NCI-H748 treated with DMSO at 0.1 percent for 48 hours (cell line): Measurements from ENCODE around the gene VPS8.

Experiments used
- DNase-seq: peaks from one replicate; lab custom pipeline; 2025; lab: John Stamatoyannopoulos, UW

Gene VPS8

DNA sequence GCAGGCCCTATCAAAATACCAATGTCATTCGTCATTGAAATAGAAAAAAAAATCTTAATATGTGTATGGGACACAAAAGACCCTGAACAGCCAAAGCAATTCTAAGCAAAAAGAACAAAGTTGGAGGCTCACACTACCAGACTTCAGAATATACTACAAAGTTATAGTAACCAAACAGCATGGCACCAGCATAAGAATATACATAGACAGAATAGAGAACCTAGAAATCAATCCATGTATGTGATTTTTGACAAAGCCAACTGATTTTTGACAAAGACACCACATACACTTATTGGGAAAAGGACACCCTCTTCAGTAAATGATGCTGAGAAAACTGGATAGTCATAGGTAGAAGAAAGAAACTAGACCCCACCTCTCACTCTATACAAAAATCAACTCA lies 245.9 kb downstream of the VPS8 start:
- no peak for DNase-seq

DNA sequence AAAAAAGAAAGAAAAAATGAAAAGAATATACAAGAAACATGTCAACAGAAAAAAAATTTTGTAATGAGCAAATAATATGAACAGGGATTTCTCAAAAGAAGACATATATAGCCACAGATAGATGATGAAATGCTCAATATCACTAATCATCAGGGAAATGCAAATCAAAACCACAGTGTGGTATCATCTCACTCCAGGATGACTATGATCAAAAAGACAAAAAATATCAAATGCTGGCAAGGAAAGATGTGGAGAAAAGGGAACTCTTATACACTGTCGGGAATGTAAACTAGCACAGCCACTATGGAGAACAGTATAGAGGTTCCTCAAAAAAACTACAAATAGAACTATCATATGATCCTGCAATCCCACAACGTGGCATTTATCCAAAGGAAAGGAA lies 246.8 kb downstream of the VPS8 start:
- no peak for DNase-seq

DNA sequence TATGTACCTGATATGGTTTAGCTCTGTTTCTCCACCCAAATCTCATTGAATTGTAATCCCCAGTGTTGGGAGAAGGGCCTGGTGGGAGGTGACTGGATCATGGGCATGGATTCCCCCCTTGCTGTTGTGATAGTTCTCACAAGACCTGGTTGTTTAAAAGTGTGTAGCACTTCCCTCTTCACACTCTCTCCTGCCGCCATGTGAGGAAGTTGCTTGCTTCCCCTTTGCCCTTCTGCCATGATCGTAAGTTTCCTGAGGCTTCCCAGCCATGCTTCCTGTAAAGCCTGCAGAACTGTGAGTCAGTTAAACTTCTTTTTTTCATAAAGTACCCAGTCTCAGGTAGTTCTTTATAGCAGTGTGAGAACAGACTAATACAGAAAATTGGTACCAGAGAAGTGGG lies 247.8 kb downstream of the VPS8 start:
- DNase-seq: no peak

DNA sequence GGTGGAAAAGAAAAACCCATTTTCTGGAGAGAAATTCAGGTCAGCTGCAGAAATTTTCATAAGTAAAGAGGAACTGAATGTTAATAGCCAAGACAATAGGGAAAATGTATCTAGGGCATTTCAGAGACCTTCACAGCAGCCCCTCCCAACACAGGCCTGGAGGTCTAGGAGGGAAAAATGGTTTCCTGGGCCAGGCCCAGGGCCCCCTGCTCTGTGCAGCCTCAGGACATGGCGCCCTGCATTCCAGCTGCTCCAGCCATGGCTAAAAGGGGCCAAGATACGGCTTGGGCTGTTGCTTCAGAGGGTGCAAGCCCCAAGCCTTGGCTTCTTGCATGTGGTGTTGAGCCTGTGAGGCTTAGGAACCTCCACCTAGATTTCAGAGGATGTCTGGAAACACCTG lies 248.7 kb downstream of the VPS8 start:
- no peak for DNase-seq

DNA sequence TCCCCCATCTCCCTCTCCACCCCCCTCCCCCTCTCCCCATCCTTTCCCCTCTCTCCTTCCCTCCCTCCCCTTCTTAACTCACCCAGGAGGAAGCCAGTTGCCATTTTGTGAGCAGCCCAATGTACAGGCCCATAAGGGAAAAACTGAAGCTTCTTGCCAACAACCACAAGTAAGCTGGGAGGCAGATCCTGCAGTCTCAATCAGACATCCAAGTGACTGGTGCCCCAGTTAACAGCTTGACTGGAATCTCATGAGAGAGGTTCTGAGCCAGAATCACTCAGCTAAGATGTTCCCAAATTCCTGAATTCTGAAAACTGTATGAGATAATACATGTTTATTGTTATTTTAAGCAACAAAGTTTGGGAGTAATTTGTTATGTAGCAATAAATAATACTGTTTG lies 250.2 kb downstream of the VPS8 start:
- DNase-seq: no peak

DNA sequence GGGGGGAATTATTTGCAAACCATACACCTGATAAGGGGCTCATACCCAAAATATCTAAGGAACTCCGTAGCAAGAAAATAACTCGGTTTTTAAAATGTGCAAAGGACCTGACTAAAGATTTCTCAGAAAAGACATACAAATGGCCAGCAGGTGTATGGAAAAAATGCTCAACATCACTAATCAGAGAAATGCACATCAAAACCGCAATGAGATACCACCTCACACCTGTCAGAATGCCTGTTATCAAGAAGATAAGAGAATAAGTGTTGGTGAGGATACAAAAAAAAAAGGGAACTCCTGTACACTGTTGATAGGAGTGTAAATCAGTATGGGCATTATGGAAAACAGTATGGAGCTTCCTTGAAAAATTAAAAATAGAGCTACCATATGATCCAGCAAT lies 251.5 kb downstream of the VPS8 start:
- no peak for DNase-seq

DNA sequence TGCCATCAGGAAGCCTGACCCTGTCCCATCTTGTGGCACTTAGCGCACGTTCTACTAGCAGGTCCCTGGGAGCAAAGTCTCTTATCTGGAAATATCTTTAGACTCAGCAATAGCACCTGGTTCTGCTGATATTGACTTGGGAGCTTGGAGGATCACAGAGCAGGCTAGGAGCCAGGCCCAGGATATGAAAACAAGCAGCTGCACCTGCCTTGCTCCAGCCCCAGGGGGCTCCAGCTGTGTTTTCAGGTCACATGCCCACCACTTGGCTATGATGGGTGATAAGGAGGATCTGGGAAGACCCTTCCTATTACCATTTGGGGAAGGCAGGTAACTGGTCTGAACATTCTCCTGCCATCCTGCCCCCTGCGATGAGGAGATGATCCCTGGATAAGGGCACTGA lies 253.1 kb downstream of the VPS8 start:
- DNase-seq: no peak

DNA sequence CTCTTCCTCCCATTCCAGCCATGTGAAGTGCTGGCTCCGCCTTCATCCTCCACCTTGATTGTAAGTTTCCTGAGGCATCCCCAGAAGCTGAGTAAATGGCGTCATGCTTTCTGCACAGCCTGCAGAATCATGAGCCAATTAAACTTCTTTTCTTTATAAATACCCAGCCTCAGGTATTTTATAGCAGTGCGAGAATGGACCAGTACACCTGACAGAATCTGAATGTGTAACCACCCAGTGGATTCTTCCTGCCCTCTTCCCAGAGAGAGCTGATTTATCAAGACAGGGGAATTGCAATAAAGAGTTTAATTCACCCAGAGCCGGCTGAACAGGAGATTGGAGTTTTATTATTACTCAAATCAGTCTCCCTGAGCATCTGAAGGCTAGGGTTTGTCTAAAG lies 254.3 kb downstream of the VPS8 start:
- no peak for DNase-seq

DNA sequence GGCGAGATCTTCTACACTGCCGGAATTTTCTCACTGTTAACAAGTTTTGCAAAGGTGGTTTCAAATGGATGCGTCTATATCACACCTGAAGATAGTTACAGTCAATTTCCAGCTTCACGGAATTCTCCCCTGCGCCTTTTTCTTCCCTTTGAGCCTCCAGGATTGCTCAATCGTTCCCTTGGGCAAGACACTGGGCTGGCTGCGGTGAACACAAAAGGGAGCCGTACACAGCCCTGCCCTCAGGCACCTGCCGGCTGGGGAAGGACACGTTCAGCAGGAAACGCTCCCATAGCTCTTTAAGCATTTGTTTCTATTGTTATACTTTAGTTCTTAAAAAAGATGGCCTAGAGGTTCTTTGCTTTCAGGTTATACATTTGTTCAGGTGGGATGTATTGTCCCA lies 255.2 kb downstream of the VPS8 start:
- DNase-seq: no peak

DNA sequence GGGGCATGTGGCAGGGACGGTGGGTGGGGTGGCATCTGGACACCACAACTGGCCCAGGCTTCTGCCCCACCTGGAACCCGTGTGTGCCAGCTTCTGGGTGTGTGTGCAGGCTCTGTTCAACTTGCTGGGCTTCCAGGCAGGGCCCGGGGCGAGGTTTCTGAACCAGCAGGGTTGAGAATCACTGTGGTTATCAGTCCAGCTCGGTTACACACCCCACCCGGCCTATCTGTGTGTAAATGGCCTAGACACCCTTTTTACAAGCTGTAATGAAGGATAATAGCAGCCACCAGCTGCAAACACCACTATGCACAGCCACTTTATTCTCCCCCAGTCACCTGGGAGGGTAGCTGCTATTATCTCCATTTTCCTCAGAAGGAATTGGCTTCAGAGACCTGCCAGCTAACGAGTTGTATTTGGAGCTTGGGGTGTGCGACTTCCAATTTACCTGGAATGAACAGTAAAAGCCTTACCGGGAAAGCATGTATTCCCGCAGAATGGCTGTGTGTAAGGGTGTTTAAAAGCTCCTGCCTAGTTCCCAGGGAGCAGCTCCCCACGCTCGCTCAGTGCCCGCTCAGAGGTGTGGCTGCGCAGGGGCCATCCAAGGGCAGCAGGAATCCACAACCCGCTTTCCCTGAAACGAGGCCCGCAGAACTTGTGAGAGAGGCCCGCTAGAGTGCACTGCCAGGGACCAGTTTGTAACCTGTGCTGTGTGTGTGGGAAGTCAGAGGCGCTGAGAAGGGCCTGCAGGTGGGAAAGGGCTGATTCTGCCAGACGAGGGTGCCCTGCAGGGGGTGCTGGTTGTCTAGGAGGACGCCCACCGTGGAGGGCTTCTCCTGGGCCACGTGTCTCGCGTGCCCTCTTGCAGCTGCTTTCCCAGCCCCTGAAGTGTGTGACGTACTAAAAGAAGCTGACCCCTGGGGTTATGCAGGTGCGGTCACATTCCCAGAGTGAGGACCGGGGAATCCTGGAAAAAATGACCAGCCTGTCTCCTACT lies 257.4 kb downstream of the VPS8 start:
- no peak for DNase-seq

DNA sequence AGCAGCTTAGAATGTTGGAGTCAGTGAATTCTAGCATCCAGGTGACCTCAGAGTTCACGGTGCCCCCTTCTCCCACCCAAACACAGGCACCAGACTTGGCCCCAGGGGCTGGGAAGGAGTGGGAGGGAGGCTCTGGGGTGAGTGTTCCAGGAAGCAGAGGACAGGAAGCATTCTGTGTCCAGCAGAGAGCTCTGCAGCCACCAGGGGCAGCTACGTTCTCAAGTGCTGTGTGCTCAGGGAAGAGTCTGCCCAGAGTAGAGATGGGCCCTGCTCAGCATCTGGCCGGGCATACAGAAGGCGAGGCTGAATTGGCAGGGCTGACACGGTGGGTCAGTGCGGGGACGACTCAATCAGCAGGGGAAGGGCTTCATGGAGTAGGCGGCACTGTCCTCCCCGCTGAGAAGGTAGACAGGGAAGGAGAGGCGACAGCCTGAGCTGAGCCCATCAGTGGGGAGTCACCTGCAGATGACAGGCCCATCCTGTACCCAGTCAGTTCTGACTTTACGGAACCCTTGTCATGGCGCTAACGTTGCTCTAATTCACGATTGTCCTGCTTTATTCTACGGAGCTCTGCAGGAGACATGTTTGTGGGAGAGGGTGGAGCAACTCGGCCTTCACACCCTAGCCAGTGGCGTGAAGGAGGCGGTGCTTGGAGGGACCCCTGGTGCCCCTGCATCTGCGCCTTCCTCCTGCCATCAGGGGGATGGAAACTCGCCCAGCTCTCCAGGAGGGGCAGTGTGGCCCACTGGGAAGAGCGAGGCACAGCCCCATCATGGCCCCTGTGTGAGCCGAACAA lies 258.7 kb downstream of the VPS8 start:
- DNase-seq: no peak

DNA sequence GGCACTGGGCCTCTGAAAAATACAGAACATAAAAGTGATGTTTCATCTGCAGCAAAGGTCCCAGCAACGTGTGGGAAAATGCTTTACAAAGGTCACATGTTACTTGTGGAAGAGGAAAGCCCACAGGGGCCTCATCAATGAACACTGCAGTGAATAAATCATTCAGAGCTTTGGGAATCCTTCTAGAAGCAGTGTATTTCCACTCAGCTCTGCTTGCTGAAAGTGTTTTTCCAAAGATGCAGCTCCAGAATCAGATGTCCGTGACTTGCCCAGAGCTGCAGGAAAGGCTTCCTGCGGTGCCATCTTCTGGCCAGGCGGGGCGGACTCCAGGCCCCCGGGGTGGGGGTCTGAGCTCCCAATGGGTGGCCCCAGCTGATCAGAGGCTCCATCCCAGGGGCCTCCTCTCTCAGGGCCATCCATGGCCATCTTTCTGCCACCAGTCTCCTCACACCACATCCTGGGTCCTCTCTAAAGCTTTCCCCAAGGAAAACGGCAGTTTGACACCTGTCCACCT lies 259.4 kb downstream of the VPS8 start:
- no peak for DNase-seq

DNA sequence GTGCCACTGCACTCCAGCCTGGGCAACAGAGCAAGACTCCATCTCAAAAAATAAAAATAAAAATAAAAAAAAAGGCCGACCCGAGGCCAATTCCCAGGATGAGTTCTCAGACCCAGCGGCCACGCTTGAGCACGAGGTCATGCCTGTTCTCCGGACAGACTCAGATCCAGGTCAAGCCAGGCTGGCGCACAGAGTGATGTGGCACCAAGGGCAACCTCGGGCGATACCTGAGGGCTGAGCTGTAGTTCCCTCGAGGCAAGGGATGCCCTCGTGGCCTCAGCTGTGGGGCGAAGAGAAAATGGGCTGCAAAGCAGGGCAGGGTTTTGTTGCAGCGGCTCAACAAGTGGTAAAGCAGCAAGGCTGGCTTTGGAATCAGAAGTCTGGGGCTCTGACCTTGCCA lies 263.6 kb downstream of the VPS8 start:
- DNase-seq: no peak

DNA sequence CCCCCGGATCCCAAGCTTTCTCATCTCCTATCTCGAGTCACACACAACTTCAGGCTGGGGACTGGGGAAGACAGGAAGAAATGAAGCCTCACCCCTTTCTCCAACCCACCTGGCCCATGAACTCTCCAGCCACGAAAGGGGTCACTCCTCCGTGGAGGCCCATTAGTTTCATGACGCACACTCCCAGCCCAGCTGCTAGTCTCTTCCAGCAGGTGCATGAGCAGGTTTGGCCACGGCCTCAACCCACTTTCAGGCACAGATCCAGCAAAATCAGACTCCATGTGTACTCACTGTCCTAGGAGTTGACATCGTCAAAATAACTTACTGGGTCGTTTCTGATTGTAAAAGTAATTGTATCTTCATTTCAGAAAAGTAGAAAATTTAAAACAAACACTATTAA lies 264.3 kb downstream of the VPS8 start:
- DNase-seq: no peak

DNA sequence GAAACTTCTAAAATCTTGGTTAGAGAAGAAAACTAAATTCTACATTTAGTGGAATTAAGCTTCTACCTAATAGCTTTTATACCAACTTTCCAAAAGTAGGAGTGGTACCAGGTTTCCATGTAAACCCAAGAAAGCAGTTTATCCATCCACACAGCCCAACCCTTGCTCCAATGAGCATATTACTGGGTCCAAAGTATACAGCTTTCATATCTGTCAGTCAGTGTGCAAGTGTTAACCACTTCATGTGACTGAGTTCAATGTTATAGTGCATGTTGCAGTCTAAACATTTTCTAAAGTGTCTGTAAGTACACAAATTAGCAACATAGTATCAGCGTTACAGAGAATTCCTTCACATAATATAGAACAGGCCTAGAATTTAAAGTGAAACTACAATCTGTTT lies 267.7 kb downstream of the VPS8 start:
- no peak for DNase-seq

DNA sequence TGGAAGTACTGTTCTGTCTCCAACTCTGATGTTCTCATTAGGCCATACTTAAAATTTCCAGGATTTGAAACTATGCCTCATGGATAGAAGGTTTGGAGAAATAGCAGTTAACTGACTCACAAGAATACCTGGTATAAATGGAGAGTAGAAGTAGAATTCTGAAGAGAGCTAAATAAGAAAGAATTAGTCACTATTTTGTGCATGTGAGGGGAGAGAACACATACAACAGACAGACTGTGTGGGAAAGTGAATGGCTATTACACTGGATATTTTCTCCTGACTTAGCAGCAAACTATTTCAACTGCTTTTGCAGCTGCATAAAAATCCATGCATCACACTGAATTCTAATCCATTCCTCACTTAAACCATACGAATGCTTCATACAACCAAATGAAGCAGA lies 269.6 kb downstream of the VPS8 start:
- no peak for DNase-seq

DNA sequence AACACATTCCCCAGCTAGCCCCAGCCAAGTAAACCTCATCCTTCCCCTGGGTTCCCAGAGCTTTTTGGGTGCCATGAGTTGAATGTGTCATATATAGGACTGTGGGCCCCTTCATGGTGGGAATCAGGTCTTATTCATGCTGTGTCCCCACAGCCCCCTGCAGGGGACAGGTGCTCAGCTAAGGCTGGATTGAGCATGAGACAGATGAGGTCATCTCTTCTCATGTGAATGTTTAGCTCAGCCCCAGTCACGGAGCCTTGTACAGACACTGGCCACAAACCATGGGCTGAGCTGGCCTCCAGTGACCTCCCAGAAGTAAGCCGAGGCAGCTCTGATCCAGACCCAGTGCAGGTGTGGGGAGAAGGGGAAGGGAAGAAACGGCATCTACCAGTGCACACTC lies 270.2 kb downstream of the VPS8 start:
- no peak for DNase-seq

DNA sequence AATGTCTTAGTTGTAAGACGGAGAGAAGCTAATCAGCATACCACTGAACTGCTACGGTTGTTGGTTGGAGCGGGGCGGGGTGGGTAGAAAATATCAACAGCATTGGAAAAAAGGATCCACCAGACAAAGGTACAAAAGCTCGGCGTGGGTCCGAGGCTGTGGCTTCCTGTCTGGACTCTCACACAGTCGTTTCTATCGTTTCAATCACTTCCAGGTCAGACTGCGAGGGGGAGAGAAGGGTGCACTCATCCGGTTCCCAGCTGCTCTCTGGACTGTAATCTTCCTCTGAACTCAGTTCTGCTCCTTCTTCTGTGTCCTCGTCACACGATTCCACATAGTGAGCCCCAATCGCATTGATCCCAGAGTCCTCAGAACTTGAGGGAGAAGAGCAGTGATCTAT lies 270.9 kb downstream of the VPS8 start:
- no peak for DNase-seq

DNA sequence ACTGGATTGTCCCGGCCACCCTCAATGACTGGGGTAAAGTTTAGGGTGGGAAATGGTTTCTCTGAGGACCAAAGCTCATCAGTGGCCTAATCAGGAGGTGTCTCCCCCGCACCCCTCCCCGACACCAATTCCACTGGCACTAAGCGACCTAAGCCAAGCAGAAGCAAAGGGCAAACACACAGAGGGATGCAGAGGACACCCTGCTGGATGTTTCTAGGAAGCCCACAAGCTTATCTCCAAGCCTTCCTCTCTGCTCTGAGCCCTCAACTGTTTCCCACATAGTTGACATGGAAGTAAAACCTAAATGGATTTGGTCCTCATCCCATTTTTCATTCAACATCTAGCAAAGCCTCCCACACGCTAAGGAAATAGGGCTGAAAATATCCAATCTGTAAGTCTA lies 272.4 kb downstream of the VPS8 start:
- no peak for DNase-seq

DNA sequence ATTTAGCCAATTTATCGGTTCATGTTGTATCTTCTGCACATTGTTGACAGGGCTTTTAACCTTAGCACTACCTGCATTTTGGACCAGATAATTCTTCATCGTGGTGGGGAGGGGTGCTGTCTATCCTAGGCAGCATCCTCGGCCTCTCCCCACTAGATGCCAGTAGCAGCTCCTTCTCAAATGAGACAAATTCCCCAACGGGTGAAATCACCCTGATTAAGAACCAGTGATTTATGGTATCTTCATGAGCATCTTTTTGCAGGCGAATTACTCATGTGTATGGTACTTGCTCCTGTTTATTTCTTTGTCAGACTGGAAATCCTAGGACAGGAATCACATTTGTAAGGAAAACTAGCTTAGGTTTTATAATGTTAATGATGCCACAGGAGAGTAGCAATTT lies 272.9 kb downstream of the VPS8 start:
- no peak for DNase-seq

DNA sequence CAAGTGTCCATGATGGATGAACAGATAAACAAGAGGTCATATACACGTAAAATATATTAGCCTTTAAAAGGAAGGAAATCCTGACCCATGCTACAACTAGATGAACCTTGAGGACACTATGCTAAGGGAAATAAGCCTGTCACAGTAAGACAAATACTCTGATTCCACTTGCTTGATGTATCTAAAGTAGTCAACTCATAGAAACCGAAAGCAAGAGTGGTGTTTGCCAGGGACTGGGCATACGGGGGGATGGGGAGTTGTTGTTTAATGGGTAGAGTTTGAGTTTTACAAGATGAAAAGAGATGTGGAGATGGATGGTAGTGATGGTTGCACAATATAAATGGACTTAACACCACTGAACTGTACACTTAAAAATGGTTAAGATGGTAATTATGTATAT lies 275.5 kb downstream of the VPS8 start:
- no peak for DNase-seq

DNA sequence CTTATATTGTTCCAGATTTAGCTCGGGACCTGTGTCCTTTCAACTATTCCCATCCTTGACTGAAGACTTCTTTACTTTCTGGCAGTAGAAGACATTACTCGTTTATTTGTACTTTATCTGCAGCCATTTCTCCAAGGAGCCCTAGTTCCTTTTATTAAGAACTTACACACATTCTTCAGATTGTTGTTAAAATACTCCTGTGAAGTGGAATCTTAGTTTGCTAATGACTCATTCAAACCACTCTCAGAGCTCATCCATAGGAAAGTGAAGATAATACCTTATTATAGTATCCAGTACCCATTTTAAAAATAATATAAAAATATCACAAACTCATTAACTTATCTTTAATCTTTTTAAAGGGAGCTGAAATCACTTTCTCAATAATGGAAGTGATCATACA lies 277.4 kb downstream of the VPS8 start:
- no peak for DNase-seq

DNA sequence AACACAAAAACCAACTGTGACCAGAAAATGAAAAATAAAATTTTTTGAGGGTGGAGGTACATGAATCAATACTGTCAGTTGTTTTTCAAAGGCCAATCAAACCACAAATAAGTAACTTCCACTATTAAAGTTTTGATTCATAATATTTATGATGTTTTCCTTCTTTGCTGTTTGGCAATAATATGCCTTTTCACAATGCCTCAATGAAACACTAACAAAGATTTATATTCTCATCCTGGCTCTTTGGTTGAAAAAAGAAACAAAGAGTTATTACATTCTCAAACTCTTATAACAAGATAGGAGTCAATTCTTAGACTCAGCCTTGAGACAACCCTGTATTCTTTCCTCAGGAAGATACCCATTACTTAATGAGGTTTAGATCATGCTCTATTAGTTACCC lies 277.8 kb downstream of the VPS8 start:
- DNase-seq: no peak
